Measurements from ENCODE around the gene AOC1.
"Not testable (repeated sequence)": the region's sequence is repeated elsewhere in the genome, so short reads cannot be mapped to it uniquely, and the experiment has no call there.

AOC1 gene, protein sequence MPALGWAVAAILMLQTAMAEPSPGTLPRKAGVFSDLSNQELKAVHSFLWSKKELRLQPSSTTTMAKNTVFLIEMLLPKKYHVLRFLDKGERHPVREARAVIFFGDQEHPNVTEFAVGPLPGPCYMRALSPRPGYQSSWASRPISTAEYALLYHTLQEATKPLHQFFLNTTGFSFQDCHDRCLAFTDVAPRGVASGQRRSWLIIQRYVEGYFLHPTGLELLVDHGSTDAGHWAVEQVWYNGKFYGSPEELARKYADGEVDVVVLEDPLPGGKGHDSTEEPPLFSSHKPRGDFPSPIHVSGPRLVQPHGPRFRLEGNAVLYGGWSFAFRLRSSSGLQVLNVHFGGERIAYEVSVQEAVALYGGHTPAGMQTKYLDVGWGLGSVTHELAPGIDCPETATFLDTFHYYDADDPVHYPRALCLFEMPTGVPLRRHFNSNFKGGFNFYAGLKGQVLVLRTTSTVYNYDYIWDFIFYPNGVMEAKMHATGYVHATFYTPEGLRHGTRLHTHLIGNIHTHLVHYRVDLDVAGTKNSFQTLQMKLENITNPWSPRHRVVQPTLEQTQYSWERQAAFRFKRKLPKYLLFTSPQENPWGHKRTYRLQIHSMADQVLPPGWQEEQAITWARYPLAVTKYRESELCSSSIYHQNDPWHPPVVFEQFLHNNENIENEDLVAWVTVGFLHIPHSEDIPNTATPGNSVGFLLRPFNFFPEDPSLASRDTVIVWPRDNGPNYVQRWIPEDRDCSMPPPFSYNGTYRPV

DNA sequence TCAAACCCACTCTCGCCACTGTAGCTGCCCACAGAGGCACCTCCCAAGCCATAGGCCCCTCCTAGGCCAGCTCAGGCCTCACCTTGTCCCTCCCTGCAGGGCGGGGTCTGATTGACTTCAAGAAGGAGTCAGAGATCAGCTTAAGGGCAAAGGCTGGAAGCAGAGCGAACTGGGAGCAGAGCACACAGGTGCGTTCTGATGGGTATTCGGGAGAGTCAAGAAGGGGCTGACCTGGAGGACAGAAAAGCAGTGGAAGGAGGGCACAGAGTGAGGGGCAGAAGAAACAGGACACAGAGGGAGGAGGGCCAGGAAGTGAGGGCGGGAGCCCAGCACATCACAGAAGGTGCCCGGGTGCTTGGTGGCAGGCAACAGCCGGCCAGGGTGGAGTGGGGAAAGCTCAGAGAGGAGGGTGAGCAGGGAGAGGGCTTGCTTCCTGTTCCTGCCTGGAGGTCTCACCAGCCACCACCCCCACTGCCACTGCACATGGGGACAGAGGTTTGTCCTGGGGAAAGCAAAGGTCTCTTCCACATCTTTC is at the start of gene AOC1:
TSS of gene AOC1 (plus strand) at position 147 of the 535 bp plus-strand sequence. CDS start 3,954 bp downstream, outside the sequence.
- TF ChIP-seq, protein P1, sequence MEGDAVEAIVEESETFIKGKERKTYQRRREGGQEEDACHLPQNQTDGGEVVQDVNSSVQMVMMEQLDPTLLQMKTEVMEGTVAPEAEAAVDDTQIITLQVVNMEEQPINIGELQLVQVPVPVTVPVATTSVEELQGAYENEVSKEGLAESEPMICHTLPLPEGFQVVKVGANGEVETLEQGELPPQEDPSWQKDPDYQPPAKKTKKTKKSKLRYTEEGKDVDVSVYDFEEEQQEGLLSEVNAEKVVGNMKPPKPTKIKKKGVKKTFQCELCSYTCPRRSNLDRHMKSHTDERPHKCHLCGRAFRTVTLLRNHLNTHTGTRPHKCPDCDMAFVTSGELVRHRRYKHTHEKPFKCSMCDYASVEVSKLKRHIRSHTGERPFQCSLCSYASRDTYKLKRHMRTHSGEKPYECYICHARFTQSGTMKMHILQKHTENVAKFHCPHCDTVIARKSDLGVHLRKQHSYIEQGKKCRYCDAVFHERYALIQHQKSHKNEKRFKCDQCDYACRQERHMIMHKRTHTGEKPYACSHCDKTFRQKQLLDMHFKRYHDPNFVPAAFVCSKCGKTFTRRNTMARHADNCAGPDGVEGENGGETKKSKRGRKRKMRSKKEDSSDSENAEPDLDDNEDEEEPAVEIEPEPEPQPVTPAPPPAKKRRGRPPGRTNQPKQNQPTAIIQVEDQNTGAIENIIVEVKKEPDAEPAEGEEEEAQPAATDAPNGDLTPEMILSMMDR (conservative IDR thresholded peaks at IDR 0.05; ENCODE audit: low read depth, low read length): no peak
- DNase-seq (ENCODE audit: low read depth): no peak
- H3K4me3 ChIP-seq (ENCODE audit: low read length): no peak within 1 kb of the TSS

DNA sequence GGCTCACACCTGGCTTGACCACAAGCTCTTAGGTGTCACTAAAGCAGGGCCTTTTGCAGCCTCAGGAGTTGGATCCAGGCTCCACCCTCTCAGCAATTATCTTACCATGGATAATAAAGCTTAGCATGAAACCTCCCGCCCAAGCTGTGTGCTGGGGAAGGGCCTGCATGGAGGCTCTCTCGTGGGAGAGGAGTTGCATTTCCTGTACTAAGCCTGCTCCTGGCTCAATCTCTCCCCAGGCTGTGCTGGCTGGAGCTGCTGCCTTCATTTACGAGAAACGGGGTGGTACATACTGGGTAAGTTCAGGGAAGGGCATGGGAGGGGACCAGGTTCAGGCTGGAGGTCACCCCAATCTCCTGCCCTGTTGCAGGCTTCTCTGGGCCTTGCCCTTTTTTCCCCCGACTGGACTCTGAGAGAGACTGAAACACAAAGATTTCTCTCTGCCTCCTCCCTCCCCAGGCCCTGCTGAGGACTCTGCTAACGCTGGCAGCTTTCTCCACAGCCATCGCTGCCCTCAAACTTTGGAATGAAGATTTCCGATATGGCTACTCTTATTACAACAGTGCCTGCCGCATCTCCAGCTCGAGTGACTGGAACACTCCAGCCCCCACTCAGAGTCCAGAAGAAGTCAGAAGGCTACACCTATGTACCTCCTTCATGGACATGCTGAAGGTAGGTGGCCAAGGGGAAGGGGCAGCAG is 49.0 kb upstream of the AOC1 start:
- no peak overlapping the region for H3K4me3 ChIP-seq (ENCODE audit: low read length)
- no peak for DNase-seq (ENCODE audit: low read depth)
- TF ChIP-seq, protein P1 (conservative IDR thresholded peaks at IDR 0.05; ENCODE audit: low read depth, low read length): no peak

DNA sequence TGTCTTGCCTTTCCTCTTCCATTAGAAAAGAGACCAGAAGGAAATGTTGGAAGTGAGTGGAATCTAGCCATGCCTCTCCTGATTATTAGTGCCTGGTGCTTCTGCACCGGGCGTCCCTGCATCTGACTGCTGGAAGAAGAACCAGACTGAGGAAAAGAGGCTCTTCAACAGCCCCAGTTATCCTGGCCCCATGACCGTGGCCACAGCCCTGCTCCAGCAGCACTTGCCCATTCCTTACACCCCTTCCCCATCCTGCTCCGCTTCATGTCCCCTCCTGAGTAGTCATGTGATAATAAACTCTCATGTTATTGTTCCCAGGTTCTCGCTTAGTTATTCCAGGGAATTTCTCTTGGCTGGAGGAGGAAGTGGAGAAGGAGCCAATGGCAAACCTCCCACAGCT is 47.5 kb upstream of the AOC1 start:
- no peak for DNase-seq (ENCODE audit: low read depth)

DNA sequence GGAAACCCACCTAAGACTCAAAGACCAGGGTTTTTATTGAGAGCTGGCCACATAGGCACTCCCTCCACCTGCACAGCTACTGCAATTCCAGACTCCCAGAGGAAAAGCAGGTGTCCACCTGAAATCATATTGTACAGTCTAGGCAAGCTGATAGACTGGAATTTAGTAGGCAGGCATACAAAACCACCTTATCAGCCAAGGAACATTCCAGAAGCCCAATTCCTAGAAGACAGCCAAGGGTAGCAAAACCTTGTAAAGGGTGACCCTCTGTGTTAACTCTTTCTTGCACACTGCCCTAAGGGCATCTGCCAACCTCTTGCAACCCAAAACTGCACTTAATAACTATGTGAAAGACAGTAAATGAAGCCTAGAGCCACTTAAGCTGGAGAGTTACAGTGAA is 46.5 kb upstream of the AOC1 start:
- DNase-seq (ENCODE audit: low read depth): no peak
- TF ChIP-seq, protein P1 (conservative IDR thresholded peaks at IDR 0.05; ENCODE audit: low read depth, low read length): no peak
- no peak overlapping the region for H3K4me3 ChIP-seq (ENCODE audit: low read length)

More for the DNA sequence above, 47.5 kb upstream of the AOC1 start:
- no peak overlapping the region for H3K4me3 ChIP-seq (ENCODE audit: low read length)
- TF ChIP-seq, protein P1 (conservative IDR thresholded peaks at IDR 0.05; ENCODE audit: low read depth, low read length): no peak

DNA sequence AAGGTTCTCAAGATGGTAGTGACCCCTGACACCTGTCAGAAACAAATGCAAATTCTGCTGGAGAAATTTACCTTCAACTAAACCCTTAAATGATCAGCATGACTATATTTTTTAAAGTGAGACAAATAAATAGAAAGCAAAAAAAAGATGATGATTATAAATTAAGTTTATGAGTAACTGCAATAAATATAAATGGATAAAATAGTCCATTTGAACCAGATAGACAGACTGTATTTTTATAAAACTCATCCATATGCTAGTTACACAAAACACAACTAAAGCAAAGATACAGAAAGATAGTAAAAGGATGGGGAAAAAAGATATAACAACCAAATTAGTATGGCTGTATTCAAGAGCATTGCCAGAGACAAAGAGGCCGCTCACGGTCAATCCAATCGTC is 45.9 kb upstream of the AOC1 start:
- TF ChIP-seq, protein P1 (conservative IDR thresholded peaks at IDR 0.05; ENCODE audit: low read depth, low read length): no peak

DNA sequence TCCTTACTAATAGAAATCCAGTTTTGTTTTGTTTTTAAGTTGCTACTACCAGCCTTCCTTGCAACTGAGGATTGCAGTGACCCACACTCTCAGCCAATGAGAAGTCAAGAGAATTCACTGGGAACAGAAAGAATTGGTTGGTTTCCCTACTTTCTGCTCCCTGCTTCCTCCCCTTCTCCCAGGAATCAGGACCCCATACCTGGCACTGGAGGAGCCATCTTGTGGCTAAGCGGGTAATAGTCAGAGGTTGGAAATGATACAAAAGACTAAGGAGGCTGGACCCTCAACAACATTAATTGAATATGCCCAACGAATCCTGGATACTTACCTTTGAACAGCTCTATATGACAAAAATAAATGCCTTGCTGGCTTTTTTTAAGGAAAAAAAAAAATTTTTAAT is 45.5 kb upstream of the AOC1 start:
- TF ChIP-seq, protein P1 (conservative IDR thresholded peaks at IDR 0.05; ENCODE audit: low read depth, low read length): peak; percentile 16
- no peak for DNase-seq (ENCODE audit: low read depth)
- no peak overlapping the region for H3K4me3 ChIP-seq (ENCODE audit: low read length)

More for the DNA sequence above, 45.9 kb upstream of the AOC1 start:
- no peak for DNase-seq (ENCODE audit: low read depth)
- no peak overlapping the region for H3K4me3 ChIP-seq (ENCODE audit: low read length)

DNA sequence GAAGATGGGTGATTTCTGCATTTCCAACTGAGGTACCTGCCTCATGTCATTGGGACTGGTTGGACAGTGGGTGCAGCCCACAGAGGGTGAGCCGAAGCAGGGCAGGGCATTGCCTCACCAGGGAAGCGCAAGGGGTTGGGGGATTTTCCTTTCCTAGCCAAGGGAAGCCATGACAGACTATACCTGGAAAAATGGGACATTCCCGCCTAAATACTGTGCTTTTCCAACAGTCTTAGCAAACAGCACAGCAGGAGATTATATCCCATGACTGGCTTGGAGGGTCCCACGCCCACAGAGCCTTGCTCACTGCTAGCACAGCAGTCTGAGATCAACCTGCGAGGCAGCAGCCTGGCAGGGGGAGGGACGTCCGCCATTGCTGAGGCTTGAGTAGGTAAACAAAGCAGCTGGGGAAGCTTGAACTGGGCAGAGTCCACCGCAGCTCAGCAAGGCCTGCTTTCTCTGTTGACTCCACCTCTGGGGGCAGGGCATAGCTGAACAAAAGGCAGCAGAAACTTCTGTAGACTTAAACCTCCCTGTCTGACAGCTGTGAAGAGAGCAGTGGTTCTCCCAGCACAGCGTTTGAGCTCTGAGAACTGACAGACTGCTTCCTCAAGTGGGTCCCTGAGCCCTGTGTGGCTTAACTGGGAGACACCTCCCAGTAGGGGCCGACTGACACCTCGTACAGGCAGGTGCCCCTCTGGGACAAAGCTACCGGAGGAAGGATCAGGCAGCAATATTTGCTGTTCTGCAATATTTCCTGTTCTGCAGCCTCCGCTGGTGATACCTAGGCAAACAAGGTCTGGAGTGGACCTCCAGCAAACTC is 44.5 kb upstream of the AOC1 start:
- DNase-seq (ENCODE audit: low read depth); H3K4me3 ChIP-seq (ENCODE audit: low read length): not testable (repeated sequence)

All from retinal pigment epithelial cell (primary cell).